PC-3 (cell line): ENCODE data around the gene CASZ1. TPM values are rescaled to one million over a fixed set of nuclear protein-coding genes. Genes with fewer than 3 reads are reported as not detected.

Source experiments
- ATAC-seq: fragments of 200-7000 bp; cut with Tn5 transposase; 2 replicates; pipeline ENCODE4 v1.9.1; 2020; ENCODE audit warnings: mild to moderate bottlenecking, moderate library complexity
- BruUV-seq: library from RNA; stranded (reverse); fragments of 400-500 nt; replicated peaks from 2 replicates; lab custom pipeline; 2021; lab: Mats Ljungman, UMichigan
- CTCF ChIA-PET: fragments of 300-600 bp; sonication (Branson Sonifier 250); formaldehyde crosslinking; loops from one replicate; lab custom pipeline; 2022; ENCODE audit warnings: antibody characterized with exemption; lab: Charles Lee
- POLR2A ChIA-PET: fragments of 300-600 bp; sonication (Branson Sonifier 250); formaldehyde crosslinking; loops from one replicate; lab custom pipeline; 2022; ENCODE audit warnings: antibody characterized with exemption; ENCODE audit not compliant: unreplicated experiment; lab: Charles Lee
- DNase-seq: peaks from one replicate; pipeline ENCODE4 v3.0.0-alpha.2; 2015
- H2AFZ ChIP-seq: fragments of 300-600 bp; sonication (generic); 2 replicates; pipeline ENCODE4 v1.6.0; 2016; ENCODE audit warnings: antibody characterized with exemption, low read length
- H3F3A ChIP-seq: fragments of 300-600 bp; sonication (generic); one replicate; pipeline ENCODE4 v1.6.0; 2017; ENCODE audit warnings: antibody characterized with exemption, low read length, control low read depth, mild to moderate bottlenecking; ENCODE audit not compliant: unreplicated experiment
- H3K27ac ChIP-seq: fragments of 300-600 bp; sonication (generic); 2 replicates; pipeline ENCODE4 v1.5.1; 2016; ENCODE audit warnings: mild to moderate bottlenecking, low read length
- H3K27me3 ChIP-seq: fragments of 300-600 bp; sonication (generic); 2 replicates; pipeline ENCODE4 v1.6.1; 2016; ENCODE audit warnings: low read length, mixed read lengths
- H3K36me3 ChIP-seq: fragments of 300-600 bp; sonication (generic); 2 replicates; pipeline ENCODE4 v1.6.1; 2016; ENCODE audit warnings: low read depth, mixed run types, low read length, mixed read lengths
- H3K4me1 ChIP-seq: fragments of 300-600 bp; sonication (generic); 2 replicates; pipeline ENCODE4 v1.5.1; 2016; ENCODE audit warnings: low read length; ENCODE audit not compliant: insufficient read depth
- H3K4me2 ChIP-seq: fragments of 300-600 bp; sonication (generic); 2 replicates; pipeline ENCODE4 v1.6.0; 2016; ENCODE audit warnings: low read length
- H3K4me3 ChIP-seq: fragments of 300-600 bp; sonication (generic); 2 replicates; pipeline ENCODE4 v1.5.1; 2016; ENCODE audit warnings: mild to moderate bottlenecking, low read length, mixed read lengths
- H3K79me2 ChIP-seq: fragments of 300-600 bp; sonication (generic); 2 replicates; pipeline ENCODE4 v1.6.1; 2017; ENCODE audit warnings: low read length, mixed read lengths
- H3K9ac ChIP-seq: fragments of 300-600 bp; sonication (generic); 2 replicates; pipeline ENCODE4 v1.6.0; 2016; ENCODE audit warnings: mild to moderate bottlenecking, low read length
- H3K9me2 ChIP-seq: fragments of 300-600 bp; sonication (generic); replicated peaks from 2 replicates; pipeline ENCODE4 v1.6.1; 2016; ENCODE audit warnings: mixed run types, low read length, mixed read lengths
- H3K9me3 ChIP-seq: fragments of 300-600 bp; sonication (generic); 2 replicates; pipeline ENCODE4 v1.6.1; 2016; ENCODE audit warnings: low read length, mixed read lengths
- H4K20me1 ChIP-seq: fragments of 300-600 bp; sonication (generic); 2 replicates; pipeline ENCODE4 v1.6.1; 2016; ENCODE audit warnings: low read length, mixed read lengths
- CTCF ChIP-seq: fragments of 300-600 bp; sonication (generic); conservative IDR thresholded peaks from 2 replicates; pipeline ENCODE4 v1.5.1; 2017; ENCODE audit warnings: antibody characterized with exemption, low read depth, mild to moderate bottlenecking, low read length
- EZH2 ChIP-seq: fragments of 300-600 bp; sonication (generic); IDR thresholded peaks from one replicate; pipeline ENCODE4 v1.6.1; 2017; ENCODE audit warnings: antibody characterized with exemption, mild to moderate bottlenecking, low read length; ENCODE audit not compliant: unreplicated experiment
- EZH2phosphoT487 ChIP-seq: fragments of 300-600 bp; sonication (generic); IDR thresholded peaks from 2 replicates; pipeline ENCODE4 v1.6.1; 2018; ENCODE audit warnings: mild to moderate bottlenecking, antibody characterized with exemption, low read length, borderline replicate concordance
- intact Hi-C: fragments of 100-400 bp; cut with micrococcal nuclease; formaldehyde crosslinking; loops from 2 replicates; pipeline ENCODE4 v1.9.0; 2023
- total RNA-seq: library from RNA; depleted of rRNA; stranded (reverse); fragments of >200 nt; gene quantifications from 2 replicates; pipeline ENCODE4 v1.2.3, GENCODE V29; 2014

Gene CASZ1
- total RNA-seq, 1 experiment from 2014 or later, result 12.8 TPM

DNA sequence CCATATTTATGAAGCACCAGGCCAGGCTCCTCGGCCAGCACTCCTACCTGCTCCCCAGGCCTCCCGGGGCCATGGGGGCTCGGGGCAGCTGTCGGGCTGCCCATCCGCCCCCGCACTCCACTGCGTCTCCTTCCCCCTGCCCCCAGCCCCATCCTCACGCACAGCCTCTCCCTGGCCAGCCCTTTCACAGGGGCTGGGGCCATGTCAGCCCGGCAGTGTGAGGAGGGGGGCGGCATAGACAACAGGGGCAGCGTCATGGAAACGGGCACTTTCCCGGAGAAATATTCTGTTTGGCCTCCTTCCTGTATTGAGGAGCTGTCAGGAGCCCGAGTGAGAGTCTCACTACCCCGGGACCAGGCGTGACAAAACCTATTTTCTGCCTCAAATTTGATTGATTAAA, 87.3 kb downstream of the CASZ1 start:
- Histone ChIP-seq H3K36me3 (no peaks in the 10 kb centered on the region), H3K9me3 (no peaks in the 10 kb centered on the region), H3K27ac (no peak overlapping the region), H3K4me1 (no peaks in the 10 kb centered on the region), H2AFZ (no peak overlapping the region), H4K20me1 (no peaks in the 10 kb centered on the region), H3K9ac (no peak overlapping the region), H3K4me3 (no peak overlapping the region), H3K4me2 (no peak overlapping the region), H3K79me2 (no peaks in the 10 kb centered on the region), H3F3A (no peaks in the 10 kb centered on the region), H3K9me2 (no peaks in the 10 kb centered on the region), H3K27me3 (no peaks in the 10 kb centered on the region)
- no peak for ATAC-seq
- ChIA-PET POLR2A (no interaction called here), CTCF (no interaction called here)
- no peak for TF ChIP-seq CTCF
- TF ChIP-seq EZH2phosphoT487, result no peak
- TF ChIP-seq EZH2, result no peak
- BruUV-seq, result no TSS peak
- DNase-seq, result no peak
- intact Hi-C loops, result loop anchor here (10.0 kb wide), 1 partner anchor 884 kb away; the partner anchor contains the start of gene CLSTN1

DNA sequence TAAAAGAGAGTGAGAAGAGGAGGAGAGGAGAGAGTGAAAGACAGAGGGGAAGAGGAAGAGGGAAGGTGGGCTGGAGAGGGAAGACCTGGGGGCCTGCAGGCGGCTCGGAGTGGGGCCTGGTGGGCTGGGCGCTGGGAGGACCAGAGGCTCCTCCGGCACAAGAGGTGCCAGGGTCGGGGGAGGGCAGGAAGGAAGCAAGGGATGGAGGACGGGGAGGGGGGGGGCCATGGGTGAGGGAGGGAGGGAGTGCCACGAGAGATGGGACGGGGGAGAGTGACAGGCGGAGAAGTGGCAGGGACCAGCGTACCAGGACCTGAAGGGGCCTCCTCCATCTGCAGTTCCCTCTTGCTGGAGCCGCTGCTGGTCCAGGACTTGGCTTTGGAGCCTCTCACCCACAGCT, 87.7 kb downstream of the CASZ1 start:
- no peak for DNase-seq
- Histone ChIP-seq H3K27me3 (no peaks in the 10 kb centered on the region), H3K9ac (no peak overlapping the region), H3K4me2 (no peak overlapping the region), H3K9me3 (no peaks in the 10 kb centered on the region), H3K27ac (no peak overlapping the region), H3K4me1 (no peaks in the 10 kb centered on the region), H3F3A (no peaks in the 10 kb centered on the region), H2AFZ (no peak overlapping the region), H3K9me2 (no peaks in the 10 kb centered on the region), H3K79me2 (no peaks in the 10 kb centered on the region), H4K20me1 (no peaks in the 10 kb centered on the region), H3K4me3 (no peak overlapping the region), H3K36me3 (no peaks in the 10 kb centered on the region)
- ATAC-seq, result no peak
- BruUV-seq, result no TSS peak
- POLR2A ChIA-PET, result no interaction called here
- CTCF ChIA-PET, result no interaction called here
- intact Hi-C loops, result loop anchor here (10.0 kb wide), 1 partner anchor 884 kb away; the partner anchor contains the start of gene CLSTN1
- TF ChIP-seq EZH2, result no peak
- TF ChIP-seq CTCF, result no peak
- no peak for TF ChIP-seq EZH2phosphoT487

DNA sequence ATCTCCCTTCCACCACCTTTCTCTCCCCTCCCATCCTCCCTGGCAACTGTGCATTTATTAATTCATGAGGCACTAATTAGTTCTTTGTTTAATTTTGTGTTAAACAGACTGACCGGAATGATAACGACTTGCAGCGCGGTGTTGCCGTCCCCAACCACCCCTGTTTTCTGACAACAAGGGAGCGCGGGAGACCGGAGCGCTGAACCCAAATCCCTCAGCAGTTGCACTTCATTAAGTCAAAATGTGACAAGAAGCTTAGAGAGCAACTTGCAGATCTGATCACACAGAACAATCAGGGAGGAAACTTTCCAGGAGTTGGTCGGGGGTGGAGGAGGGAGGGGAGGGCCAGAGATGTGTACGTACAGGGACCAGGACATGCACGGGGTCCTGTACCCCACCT, 89.2 kb downstream of the CASZ1 start:
- BruUV-seq, result no TSS peak
- DNase-seq (no peak), ATAC-seq (no peak)
- Histone ChIP-seq H3K9me2 (no peaks in the 10 kb centered on the region), H3K27ac (no peak overlapping the region), H3K9me3 (no peaks in the 10 kb centered on the region), H3K4me1 (no peaks in the 10 kb centered on the region), H4K20me1 (no peaks in the 10 kb centered on the region), H3K4me3 (no peak overlapping the region), H3F3A (no peaks in the 10 kb centered on the region), H2AFZ (no peak overlapping the region), H3K4me2 (no peak overlapping the region), H3K79me2 (no peaks in the 10 kb centered on the region), H3K9ac (no peak overlapping the region), H3K36me3 (no peaks in the 10 kb centered on the region), H3K27me3 (no peaks in the 10 kb centered on the region)
- intact Hi-C loops, result loop anchor here (10.0 kb wide), 1 partner anchor 882 kb away; the partner anchor contains the start of gene CLSTN1
- TF ChIP-seq EZH2phosphoT487 (no peak), EZH2 (no peak), CTCF (no peak)
- CTCF ChIA-PET, result no interaction called here
- POLR2A ChIA-PET, result no interaction called here
